DMS153 treated with DMSO at 0.1 percent for 48 hours (cell line): ENCODE measurements around the gene ENDOD1.

Experiments
- DNase-seq: peaks from one replicate; lab custom pipeline; 2025; ENCODE audit not compliant: unreplicated experiment; lab: John Stamatoyannopoulos, UW

The ENDOD1 gene

GRCh38 chr11:95074792-95075563 is 14.7 kb upstream of the ENDOD1 start:
- peak; percentile 14 for DNase-seq

GRCh38 chr11:95076416-95076815 is 13.2 kb upstream of the ENDOD1 start:
- DNase-seq, result no peak

- no peak for DNase-seq
Observed at GRCh38 chr11:95076981-95077380, 12.7 kb upstream of the ENDOD1 start.

- DNase-seq, result no peak
Observed at GRCh38 chr11:95078526-95078925, 11.1 kb upstream of the ENDOD1 start.

- DNase-seq, result no peak
Observed at GRCh38 chr11:95081010-95081409, 8.6 kb upstream of the ENDOD1 start.

GRCh38 chr11:95081412-95081811 is 8.2 kb upstream of the ENDOD1 start:
- no peak for DNase-seq

GRCh38 chr11:95082576-95083001 is 7.1 kb upstream of the ENDOD1 start:
- no peak for DNase-seq

- DNase-seq, result no peak
Observed at GRCh38 chr11:95084509-95084908, 5.1 kb upstream of the ENDOD1 start.

- DNase-seq, result no peak
Observed at GRCh38 chr11:95085117-95085816, 4.4 kb upstream of the ENDOD1 start.

GRCh38 chr11:95086151-95086550 is 3.5 kb upstream of the ENDOD1 start:
- no peak for DNase-seq

- DNase-seq, result no peak
Observed at GRCh38 chr11:95086836-95087570, 2.6 kb upstream of the ENDOD1 start.

GRCh38 chr11:95088946-95089619 is 563 bp upstream of the ENDOD1 start:
- no peak for DNase-seq

- no peak for DNase-seq
Observed at GRCh38 chr11:95091663-95092180, 2.1 kb downstream of the ENDOD1 start.

- DNase-seq, result no peak
Observed at GRCh38 chr11:95092549-95093324, 3.1 kb downstream of the ENDOD1 start.

GRCh38 chr11:95093548-95093947 is 3.9 kb downstream of the ENDOD1 start:
- no peak for DNase-seq

GRCh38 chr11:95095858-95096587 is 6.4 kb downstream of the ENDOD1 start:
- DNase-seq, result no peak

- DNase-seq, result no peak
Observed at GRCh38 chr11:95097209-95097608, 7.6 kb downstream of the ENDOD1 start.

GRCh38 chr11:95098826-95099225 is 9.2 kb downstream of the ENDOD1 start:
- DNase-seq, result no peak

- DNase-seq, result no peak
Observed at GRCh38 chr11:95100191-95100648, 10.6 kb downstream of the ENDOD1 start.
